Stimulated activated naive CD8-positive, alpha-beta T cell treated with anti-CD3 and anti-CD28 coated beads, Interleukin-15, Interleukin-2, amounts not matched to agents 100 U/mL and 50 U/mL, for 24 hours (primary cell): ENCODE data around the gene DYSF.

Experiments used
- ATAC-seq: fragments of 150-1000 bp; cut with Tn5 transposase; one replicate; pipeline ENCODE4 v1.10.0; 2021
- DNase-seq: peaks from one replicate; pipeline ENCODE4 v3.0.0; 2021

Gene DYSF

DNA sequence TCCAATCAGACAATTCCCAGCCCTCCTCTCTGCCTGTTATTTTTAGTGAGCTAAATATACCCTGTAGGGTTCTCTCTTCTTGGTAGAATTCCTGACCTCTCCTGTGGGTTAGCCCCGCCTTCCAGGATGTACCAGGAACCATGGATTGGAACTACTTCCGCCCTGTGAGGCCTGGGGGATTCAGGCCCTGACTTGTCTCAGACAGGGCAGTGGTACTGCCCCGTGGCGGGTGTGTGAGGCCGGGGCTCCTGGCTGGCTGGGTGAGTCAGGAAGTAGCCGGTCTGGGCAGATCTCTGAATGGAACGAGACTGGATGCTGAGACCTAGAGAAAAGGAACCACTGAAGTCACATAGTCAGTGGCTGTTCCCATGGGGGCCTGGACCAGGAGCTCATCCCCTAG lies 50.5 kb downstream of the DYSF start:
- DNase-seq (no peak), ATAC-seq (no peak)

DNA sequence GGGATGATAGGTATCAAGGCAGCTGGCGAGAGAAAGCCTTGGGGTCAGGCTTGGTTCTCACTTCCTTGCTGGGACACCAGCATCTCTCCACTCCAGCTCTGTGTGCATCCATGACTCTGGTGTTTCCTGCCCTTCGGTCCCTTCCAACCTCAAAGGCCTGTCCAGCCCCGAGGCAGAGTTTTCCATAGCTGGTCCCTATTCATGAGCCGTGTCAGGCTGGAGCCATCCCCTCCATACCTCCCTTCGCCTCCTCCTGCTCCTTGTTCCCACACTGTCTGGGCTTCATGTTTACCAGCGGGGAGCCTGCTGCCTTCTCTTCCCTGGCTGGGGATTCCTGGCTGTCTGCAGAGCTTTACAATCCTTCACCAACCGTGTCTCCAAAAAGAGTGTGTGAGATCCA lies 51.2 kb downstream of the DYSF start:
- no peak for DNase-seq
- ATAC-seq, result no peak

- ATAC-seq (no peak), DNase-seq (no peak)
Measured at GRCh38 chr2:71505086-71505769, 51.9 kb downstream of the DYSF start.

GRCh38 chr2:71505770-71506140 lies 52.4 kb downstream of the DYSF start:
- ATAC-seq (no peak), DNase-seq (no peak)

GRCh38 chr2:71506222-71507153 lies 53.1 kb downstream of the DYSF start:
- no peak for ATAC-seq
- DNase-seq, result no peak

GRCh38 chr2:71507476-71507875 lies 54.1 kb downstream of the DYSF start:
- ATAC-seq (no peak), DNase-seq (no peak)

DNA sequence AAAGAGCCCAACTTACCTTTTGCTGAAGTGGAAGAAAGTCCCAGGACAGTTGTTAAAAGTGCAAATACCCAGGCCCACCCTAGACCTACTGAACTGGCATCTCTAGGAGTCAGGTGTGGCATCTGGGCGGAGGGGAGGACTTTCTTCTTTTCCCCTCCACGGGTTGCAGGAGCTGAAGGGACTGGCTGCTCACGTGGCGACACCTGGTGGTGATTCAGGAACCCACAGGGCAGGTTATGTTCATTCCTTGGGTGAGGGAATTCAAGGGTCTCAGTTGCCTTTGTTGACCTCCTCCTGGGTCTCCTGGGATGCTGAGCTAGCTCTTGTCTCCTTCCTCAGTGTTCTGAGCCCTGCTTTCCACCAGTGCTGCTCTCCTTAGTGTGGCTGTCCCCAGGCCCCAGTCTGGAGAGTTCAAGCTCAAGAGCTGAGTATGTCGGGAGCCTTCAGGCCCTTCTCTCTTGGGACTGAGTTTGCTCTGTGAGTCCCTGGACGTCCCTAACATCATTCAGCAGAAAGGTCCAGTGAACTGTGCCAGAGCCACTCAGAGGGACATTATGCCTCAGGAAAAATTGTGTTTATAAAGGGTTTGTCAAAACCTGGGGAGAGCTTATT lies 56.9 kb downstream of the DYSF start:
- DNase-seq (peak; percentile 77), ATAC-seq (peak; percentile 58)

GRCh38 chr2:71510938-71511337 lies 57.6 kb downstream of the DYSF start:
- ATAC-seq, result no peak
- no peak for DNase-seq

DNA sequence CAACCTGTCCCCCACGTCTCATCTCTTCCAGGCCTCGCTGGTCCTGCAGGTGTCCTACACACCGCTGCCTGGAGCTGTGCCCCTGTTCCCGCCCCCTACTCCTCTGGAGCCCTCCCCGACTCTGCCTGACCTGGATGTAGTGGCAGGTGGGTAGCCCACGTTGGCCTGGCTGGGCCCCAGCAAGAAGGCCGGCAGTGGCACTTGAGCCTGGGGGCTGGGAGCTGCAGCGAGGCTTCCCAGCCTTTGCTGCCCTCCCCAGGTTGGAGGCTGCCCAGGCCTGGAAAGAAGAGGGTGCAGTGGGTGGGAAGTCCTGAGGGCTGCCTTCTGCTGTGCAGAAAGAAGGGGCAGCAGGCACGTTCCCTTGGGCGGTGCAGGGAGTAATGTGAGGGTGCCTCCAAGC lies 58.4 kb downstream of the DYSF start:
- no peak for ATAC-seq
- no peak for DNase-seq

DNA sequence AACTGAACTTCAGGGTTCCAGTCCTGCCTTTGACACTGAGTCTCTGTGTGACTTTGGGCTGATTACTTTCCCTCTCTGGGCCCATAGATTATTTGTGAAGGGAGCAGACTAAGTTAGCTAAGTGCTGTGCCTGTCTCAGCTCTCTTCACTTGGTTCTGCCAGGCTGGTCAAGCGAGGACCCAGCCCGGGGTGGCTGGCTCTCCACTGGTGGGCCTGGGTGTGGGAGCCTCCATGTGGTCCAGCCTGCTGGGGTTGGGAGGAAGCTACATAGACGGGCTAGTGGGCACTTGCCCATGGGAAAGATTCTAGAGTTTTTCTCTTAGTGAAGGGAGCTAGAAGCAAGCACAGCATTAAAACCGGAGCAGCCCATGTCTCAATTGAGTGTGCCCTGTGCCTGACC lies 59.0 kb downstream of the DYSF start:
- DNase-seq, result no peak
- no peak for ATAC-seq

DNA sequence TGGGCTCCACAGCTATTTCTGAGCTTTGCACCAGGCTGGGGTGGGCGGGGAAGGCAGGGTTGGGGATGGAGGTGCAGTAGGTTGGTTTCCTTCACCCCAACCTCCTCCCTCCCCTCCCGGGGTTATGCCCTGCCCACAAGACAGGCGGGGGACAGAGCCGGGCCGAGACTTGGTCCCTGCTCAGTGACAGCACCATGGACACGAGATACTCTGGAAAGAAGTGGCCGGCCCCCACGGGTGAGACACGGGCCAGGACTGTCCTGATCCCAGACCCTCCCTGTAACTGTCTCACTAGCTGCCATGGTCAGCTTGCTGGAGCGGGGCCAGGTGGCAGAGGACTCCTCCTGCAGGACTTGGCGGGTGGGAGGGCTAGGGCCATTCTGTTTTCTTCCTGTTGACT lies 59.7 kb downstream of the DYSF start:
- no peak for ATAC-seq
- no peak for DNase-seq

GRCh38 chr2:71513721-71514120 lies 60.4 kb downstream of the DYSF start:
- ATAC-seq, result no peak
- DNase-seq, result no peak

DNA sequence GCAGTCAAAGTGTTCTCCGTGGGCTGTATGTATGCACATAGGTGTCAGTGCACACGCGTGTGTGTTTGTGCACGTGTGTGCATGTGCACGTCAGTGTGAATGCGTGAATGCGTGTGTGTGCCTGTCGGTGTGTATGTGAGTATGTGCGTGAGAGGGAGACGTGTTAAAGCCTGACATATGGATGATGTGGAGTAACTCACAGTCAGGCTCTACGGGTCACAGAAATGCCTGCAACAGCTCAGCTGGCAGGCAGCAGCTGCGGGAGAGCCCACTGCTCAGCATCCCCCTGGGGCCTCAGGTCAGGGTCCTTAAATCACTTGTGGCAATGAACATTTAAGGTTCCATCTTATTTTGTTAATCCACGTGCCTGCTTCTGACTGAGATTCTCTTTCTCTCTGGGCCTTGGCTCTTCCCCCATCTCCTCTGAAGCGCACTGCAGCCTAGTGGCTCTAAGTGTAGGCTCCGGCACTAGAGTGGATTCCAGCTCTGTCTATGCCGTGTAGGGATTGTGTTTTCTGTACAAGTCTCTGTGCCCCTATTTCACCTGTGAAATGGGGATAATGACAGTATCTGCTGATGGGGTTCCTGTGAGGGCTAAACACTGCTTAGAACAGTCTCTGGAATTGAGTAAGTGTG lies 63.0 kb downstream of the DYSF start:
- DNase-seq, result no peak
- ATAC-seq, result no peak

DNA sequence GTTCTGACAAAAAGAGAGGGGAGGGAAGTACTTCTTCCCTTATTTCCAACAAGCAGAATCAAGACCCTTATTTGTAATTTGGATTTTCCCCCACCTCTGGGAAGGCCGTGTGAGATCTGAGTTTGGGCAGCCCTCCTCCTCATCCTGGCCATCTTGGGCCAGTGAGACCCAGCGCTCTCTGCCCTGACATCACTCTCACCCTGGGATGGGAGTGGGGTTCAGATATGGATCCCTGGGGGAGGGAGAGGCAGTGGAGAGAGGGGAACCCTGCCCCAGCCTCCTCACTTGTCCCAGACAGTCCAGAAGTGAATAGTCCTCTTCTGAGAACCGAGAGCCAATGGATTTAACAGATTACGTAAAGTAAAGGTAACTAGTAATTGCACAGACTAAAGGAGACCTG lies 64.5 kb downstream of the DYSF start:
- DNase-seq, result no peak
- no peak for ATAC-seq

DNA sequence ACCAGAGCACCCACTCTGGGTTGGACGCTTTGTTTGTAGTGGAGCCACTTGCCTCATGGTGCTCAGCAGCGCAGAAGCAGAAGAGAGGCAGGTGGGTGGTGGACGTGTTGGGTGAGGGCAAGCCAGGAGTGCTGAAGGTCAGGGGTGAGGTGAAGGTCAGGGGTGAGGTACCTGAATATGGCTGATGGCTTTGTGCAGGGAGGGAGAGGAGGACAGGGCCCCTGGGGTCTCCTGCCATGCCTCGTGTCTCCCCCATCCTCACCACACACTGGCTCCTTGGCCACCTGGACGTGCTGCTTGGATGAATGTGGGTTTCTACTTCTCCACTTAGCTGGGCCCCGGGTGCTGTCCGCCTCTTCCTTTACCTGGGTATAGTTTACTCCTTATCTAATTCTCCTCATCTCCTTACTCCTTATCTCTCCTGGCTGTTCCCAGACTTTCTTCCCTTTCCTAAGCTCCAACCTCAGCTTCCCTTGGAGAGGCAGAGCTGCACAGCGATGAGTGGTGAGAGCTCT lies 68.1 kb downstream of the DYSF start:
- DNase-seq, result no peak
- no peak for ATAC-seq

DNA sequence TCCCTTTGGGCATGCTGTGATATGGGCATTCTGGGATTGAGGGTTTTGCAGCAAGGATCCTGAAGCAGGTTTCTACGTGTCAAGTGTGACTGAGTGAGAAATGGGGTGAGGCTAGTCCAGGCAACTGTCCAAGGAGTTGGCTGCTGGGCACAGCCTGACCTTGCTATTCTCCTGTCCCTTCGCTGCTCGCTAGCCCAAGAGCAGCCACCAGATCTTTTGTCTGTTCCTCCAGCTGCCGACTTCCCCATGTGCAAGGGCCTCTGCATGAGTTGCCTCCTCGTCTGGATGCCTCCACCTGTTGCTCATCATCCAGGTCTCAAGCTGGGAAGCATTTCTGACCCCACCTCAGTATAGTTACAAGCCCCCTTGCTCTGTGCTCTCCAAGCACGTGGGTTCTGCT lies 71.1 kb downstream of the DYSF start:
- ATAC-seq (no peak), DNase-seq (no peak)

- no peak for DNase-seq
- ATAC-seq, result no peak
Measured at GRCh38 chr2:71526141-71526540, 72.8 kb downstream of the DYSF start.

- ATAC-seq (no peak), DNase-seq (no peak)
Measured at GRCh38 chr2:71526975-71527374, 73.6 kb downstream of the DYSF start.

DNA sequence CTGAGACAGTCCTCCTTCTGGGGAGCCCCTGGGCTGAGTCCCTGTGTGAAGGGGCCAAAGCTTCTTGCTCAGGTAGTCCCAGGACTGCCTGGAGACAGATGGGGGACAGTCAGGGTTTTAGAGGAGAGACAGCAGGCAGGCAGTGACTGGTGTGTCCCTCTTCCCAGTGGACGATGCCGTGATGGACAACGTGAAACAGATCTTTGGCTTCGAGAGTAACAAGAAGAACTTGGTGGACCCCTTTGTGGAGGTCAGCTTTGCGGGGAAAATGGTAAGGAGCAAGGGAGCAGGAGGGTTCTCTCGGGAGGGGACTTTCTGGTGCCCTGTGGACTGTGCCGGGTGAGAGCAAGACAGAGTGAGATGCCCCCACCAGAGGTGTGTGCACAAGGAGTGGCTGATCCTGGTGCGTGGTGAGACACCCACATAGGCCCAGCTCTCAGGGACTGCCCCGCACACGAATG lies 74.8 kb downstream of the DYSF start:
- DNase-seq (no peak), ATAC-seq (peak; percentile 42)

GRCh38 chr2:71528749-71529148 lies 75.4 kb downstream of the DYSF start:
- ATAC-seq (no peak), DNase-seq (no peak)

GRCh38 chr2:71530211-71530610 lies 76.8 kb downstream of the DYSF start:
- ATAC-seq (no peak), DNase-seq (no peak)

GRCh38 chr2:71530641-71531332 lies 77.4 kb downstream of the DYSF start:
- ATAC-seq (no peak), DNase-seq (peak; percentile 35)
